UCSD-AML1 (cell line): ENCODE measurements around the gene USP13.
"Not testable (repeated sequence)": the region's sequence is repeated elsewhere in the genome, so short reads cannot be mapped to it uniquely, and the experiment has no call there.

Experiments used
- DNase-seq: peaks from one replicate; lab custom pipeline; 2025; ENCODE audit not compliant: unreplicated experiment; lab: John Stamatoyannopoulos, UW

Gene USP13

GRCh38 chr3:179658606-179659005 is 5.8 kb downstream of the USP13 start:
- no peak for DNase-seq

- DNase-seq, result no peak
Measured at GRCh38 chr3:179660872-179661271, 8.0 kb downstream of the USP13 start.

DNA sequence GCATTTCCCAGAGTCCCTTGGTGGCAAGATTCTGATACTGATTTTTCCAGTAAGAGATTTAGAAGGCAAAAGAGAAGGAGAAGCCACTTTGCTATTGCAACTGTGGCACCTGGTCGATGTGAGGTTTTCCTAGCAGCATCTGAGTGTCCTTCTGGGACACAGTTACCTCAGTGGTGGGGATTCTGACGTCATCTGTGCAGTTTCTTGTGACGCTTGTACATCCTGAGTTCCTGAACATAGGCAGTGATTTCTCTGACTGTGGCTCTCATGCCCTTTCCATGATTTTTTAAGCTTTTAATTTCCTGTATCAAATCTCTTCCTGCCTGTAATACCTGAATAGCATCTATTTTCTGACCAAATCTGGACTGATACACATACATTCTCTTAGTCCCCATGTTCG is 8.9 kb downstream of the USP13 start:
- no peak for DNase-seq

GRCh38 chr3:179663093-179663492 is 10.3 kb downstream of the USP13 start:
- DNase-seq, result no peak

DNA sequence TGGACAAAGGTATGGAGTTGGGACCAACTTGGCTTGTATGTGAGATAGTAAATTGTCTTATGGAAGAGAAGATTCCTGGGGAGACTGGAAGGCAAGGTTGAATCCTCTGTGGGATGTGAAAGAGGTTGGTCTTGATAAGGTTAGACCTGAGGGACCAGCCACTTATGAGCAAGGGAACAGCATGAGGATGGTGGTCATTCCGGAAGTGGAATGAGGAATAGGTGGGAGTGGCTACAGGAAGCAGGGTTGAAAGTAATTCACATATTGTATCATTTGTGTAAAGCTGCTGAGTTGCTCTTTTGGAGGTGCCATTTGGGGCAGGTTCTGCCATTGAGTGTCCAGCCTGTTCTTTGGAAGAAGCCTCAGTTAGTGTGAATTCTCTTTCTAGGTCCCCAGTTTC is 13.2 kb downstream of the USP13 start:
- no peak for DNase-seq

- DNase-seq, result no peak
Measured at GRCh38 chr3:179666436-179667035, 13.7 kb downstream of the USP13 start.

DNA sequence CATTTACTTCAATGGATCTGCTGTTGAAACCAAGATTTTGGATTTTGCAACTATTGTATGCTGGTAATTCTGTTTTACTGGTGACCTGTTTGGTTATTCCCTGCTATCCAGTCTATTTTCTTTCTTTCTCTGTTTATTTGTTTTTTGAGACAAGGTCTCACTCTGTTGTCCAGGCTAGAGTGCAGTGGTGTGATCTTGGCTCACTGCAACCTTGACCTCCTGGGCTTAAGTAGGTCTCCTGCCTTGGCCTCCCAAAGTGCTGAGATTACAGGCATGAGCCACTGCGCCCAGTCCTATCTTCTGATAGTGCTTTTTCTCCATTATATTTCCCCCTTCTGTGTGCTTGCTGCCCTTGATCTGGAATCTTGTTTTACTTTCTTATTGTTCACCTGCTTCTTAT is 15.6 kb downstream of the USP13 start:
- no peak for DNase-seq

DNA sequence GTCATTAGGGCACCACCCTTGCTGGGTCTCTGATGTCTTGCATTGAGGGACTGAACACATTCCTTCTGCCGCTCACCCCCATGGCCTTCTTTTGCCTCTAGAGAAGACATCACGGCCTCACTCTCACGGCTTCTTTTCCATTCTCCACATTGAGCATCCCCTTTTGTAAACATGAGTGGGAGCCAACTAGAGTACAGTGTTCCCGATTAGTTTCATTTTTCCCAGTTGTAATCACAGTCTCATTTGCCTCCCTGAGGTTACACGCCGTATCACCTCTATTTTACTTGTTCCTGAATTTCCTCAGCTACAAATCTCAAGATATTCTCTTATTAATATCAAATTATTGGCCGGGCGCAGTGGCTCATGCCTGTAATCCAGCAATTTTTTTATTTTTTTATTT is 17.5 kb downstream of the USP13 start:
- DNase-seq, result no peak

GRCh38 chr3:179671309-179671708 is 18.5 kb downstream of the USP13 start:
- no peak for DNase-seq

- no peak for DNase-seq
Measured at GRCh38 chr3:179671747-179672242, 19.0 kb downstream of the USP13 start.

DNA sequence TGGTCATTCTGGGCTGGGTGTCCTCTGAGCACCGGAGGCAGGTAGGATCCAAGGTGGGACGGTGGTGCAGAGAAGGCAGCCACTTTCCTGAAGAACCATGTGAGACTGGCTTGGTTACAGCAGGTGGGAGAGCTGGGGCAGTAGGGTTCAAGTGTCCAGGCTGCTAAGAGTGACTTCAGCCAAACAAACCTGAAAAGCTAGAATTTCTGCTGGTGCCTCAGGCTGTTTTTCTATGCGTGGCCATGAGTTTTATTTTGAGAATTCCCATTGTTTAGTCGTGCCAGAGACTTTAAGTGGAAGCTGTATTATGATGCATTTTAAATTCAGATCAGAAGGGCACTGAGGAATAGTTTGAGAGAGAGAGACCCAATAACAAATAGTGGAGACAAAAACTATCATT is 20.1 kb downstream of the USP13 start:
- no peak for DNase-seq

GRCh38 chr3:179673523-179673922 is 20.7 kb downstream of the USP13 start:
- no peak for DNase-seq

- no peak for DNase-seq
Measured at GRCh38 chr3:179676081-179676480, 23.2 kb downstream of the USP13 start.

DNA sequence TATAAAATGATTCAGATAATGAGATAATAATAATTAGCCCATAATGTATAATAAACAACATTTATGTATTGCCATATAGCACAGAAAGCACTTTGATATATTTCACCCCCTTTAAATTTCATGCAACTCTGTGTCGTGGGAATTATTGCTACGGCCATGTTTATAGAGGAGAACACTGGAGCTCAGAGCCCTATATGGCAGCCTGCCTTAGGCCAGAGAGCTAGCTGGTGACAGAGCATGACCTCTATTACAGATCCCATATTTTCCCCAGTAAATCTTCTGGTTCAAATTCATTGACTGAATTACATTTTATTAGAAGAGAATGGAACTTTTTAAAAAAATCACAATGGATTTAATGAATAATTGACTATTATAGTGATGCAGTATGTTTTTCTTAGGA is 25.0 kb downstream of the USP13 start:
- DNase-seq, result no peak

DNA sequence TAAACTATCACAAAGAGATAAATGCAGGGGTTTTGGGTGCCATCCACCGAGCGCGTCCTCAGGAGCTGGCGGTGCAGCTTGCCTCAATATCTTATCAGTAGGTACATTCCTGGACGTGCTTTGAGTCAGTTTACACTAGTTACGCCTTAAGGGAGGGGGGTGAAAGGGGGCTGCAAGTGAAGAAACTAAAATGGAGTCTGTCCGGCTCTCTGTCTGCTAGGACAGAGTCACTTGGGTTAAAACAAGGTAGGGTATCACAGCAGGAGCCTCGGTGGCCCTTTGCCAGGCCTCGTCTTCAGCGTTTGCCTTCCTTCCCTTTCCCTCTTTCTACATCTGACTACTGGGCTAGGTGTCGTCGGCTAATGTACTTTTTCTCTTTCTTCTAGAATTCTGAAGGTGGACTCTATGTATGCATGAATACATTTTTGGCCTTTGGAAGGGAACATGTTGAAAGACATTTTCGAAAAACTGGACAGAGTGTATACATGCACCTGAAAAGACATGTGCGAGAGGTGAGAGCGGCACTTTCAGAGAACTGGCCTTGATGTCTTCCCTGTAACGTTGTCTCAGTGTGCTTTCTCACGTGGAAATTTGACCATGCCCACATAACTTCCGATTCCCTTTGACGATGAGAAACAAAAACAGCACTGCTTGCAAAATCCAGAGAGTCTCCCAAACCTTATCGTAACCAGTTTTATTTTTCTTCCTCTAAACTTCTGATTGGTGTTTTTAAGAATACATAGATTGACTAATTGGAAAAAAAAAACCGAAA is 28.8 kb downstream of the USP13 start:
- no peak for DNase-seq

DNA sequence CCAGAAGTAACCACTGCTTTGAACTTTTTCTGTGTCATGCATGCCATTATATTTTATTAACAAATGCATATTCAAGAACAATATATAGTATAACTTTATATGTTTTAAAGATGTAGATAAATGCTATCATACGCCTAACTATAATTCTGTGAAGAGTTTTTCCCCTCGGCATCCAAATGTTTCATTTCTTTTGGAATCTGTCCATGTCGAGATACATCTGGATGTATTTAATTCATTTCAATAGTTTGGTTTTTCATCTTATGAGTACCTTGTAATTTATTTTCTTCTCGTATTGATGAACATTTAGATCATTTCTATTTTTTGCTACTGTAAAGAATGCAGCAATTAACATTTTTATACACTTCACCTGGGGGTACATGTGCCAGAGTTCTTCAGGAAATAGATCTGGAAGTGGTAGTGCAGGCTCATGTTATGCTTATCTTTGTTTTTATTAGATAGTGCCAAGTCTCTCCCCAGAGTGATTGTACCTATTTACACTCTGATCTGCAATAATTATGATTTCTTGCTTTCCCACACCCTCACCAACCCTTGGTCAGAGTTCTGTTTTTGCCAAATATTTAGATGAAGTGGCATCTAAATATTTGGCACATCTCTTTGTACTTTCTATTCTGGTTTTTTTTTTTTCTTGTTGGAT is 29.7 kb downstream of the USP13 start:
- DNase-seq, result no peak

GRCh38 chr3:179683286-179683685 is 30.4 kb downstream of the USP13 start:
- DNase-seq, result not testable (repeated sequence)

- no peak for DNase-seq
Measured at GRCh38 chr3:179687967-179688535, 35.2 kb downstream of the USP13 start.

- DNase-seq, result no peak
Measured at GRCh38 chr3:179688850-179689249, 36.0 kb downstream of the USP13 start.

GRCh38 chr3:179694731-179695130 is 41.9 kb downstream of the USP13 start:
- DNase-seq, result no peak

DNA sequence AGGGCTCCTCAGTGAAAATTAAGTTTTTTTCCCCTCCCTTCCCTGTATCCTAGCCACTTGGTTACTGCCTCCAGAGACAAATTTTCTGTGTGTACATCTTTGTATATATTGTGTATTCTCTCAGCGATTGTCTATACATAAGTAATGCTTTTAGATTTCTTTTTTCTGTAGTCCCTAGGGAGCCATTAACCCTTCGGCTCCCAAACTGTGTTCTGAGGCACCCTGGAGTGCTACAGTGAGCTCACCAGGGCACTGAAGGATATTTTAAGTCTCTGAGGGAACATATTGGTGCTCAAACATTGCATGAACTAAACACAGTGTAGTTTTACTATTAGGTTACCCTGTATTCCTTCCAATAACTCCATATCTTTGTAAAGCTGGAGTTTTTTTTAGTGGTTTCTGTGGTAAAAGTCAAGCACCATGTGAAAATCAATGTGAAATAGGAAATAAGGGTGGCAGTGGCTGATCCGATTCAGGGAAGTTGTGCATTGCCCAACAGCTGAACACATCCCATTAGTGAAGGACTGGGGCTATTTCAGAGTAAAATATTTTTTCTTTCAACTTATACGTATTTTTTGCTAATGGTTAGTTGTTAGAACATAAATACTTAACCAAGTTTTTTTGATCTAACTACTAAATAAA is 43.0 kb downstream of the USP13 start:
- no peak for DNase-seq
